Activated naive CD8-positive, alpha-beta T cell (primary cell): ENCODE results near the gene MGAT4C.

ENCODE experiments used
- H3K27ac Mint-ChIP-seq: one replicate; pipeline ENCODE4 v1.8.0; 2021; ENCODE audit warnings: mixed read lengths
- H3K27me3 Mint-ChIP-seq: one replicate; pipeline ENCODE4 v1.8.0; 2021; ENCODE audit warnings: mixed read lengths
- H3K36me3 Mint-ChIP-seq: one replicate; pipeline ENCODE4 v1.8.0; 2021; ENCODE audit warnings: mixed read lengths
- H3K4me1 Mint-ChIP-seq: one replicate; pipeline ENCODE4 v1.8.0; 2021; ENCODE audit warnings: low read depth, mixed read lengths
- H3K4me3 Mint-ChIP-seq: one replicate; pipeline ENCODE4 v1.8.0; 2021; ENCODE audit warnings: mild to moderate bottlenecking, mixed read lengths
- H3K9me3 Mint-ChIP-seq: one replicate; pipeline ENCODE4 v1.8.0; 2021; ENCODE audit warnings: low read depth, mixed read lengths

The MGAT4C gene

GRCh38 chr12:86015026-86015425 is 241.2 kb downstream of the MGAT4C start:
- H3K4me1 Mint-ChIP-seq = no peaks in the 10 kb centered on the region
- no peak overlapping the region for H3K4me3 Mint-ChIP-seq
- H3K27me3 Mint-ChIP-seq = no peaks in the 10 kb centered on the region
- H3K36me3 Mint-ChIP-seq = no peaks in the 10 kb centered on the region
- no peaks in the 10 kb centered on the region for H3K9me3 Mint-ChIP-seq
- H3K27ac Mint-ChIP-seq = no peak overlapping the region

GRCh38 chr12:86006727-86007126 is 249.5 kb downstream of the MGAT4C start:
- Mint-ChIP-seq H3K4me1 (no peaks in the 10 kb centered on the region), H3K27me3 (no peaks in the 10 kb centered on the region), H3K27ac (no peak overlapping the region), H3K9me3 (no peaks in the 10 kb centered on the region), H3K4me3 (no peak overlapping the region), H3K36me3 (no peaks in the 10 kb centered on the region)

GRCh38 chr12:85998074-85998473 is 258.1 kb downstream of the MGAT4C start:
- Mint-ChIP-seq H3K36me3 (no peaks in the 10 kb centered on the region), H3K9me3 (peaks cover 16% of the 10 kb centered on the region)

GRCh38 chr12:85996280-85996679 is 259.9 kb downstream of the MGAT4C start:
- peaks cover 16% of the 10 kb centered on the region for H3K9me3 Mint-ChIP-seq
- H3K27me3 Mint-ChIP-seq = no peaks in the 10 kb centered on the region
- no peak overlapping the region for H3K27ac Mint-ChIP-seq

More at GRCh38 chr12:85998074-85998473, 258.1 kb downstream of the MGAT4C start:
- Mint-ChIP-seq H3K27me3 (no peaks in the 10 kb centered on the region), H3K27ac (no peak overlapping the region), H3K4me1 (no peaks in the 10 kb centered on the region), H3K4me3 (no peak overlapping the region)

GRCh38 chr12:85993746-85994145 is 262.4 kb downstream of the MGAT4C start:
- H3K9me3 Mint-ChIP-seq = peaks cover 11% of the 10 kb centered on the region

More at GRCh38 chr12:85996280-85996679, 259.9 kb downstream of the MGAT4C start:
- Mint-ChIP-seq H3K4me3 (no peak overlapping the region), H3K4me1 (no peaks in the 10 kb centered on the region), H3K36me3 (no peaks in the 10 kb centered on the region)

DNA sequence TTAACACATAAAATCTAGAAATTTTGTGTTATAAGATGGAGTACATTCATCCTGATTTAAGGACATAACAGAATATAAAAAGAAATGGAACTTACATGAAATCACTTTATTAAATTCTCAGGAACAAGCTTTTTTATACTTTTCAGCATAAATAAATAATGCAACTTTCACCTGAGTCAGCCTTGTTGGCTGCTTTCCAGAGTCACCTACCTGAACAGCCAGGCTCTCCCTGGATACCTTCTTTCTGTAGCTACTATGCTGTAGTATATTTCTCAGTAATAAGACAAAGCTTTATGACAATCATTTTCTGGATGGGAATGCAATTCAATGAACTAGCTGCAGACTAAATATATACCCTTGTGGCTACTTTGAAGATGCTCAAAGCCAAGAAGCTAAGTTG is 270.2 kb downstream of the MGAT4C start:
- H3K4me1 Mint-ChIP-seq = no peaks in the 10 kb centered on the region
- no peak overlapping the region for H3K4me3 Mint-ChIP-seq
- peaks cover 6% of the 10 kb centered on the region for H3K9me3 Mint-ChIP-seq
- H3K27me3 Mint-ChIP-seq = no peaks in the 10 kb centered on the region
- no peaks in the 10 kb centered on the region for H3K36me3 Mint-ChIP-seq
- no peak overlapping the region for H3K27ac Mint-ChIP-seq

More at GRCh38 chr12:85993746-85994145, 262.4 kb downstream of the MGAT4C start:
- no peaks in the 10 kb centered on the region for H3K36me3 Mint-ChIP-seq
- no peaks in the 10 kb centered on the region for H3K4me1 Mint-ChIP-seq
- H3K4me3 Mint-ChIP-seq = no peak overlapping the region
- H3K27ac Mint-ChIP-seq = no peak overlapping the region
- no peaks in the 10 kb centered on the region for H3K27me3 Mint-ChIP-seq

- H3K4me1 Mint-ChIP-seq = no peaks in the 10 kb centered on the region
- no peaks in the 10 kb centered on the region for H3K36me3 Mint-ChIP-seq
- peaks cover 6% of the 10 kb centered on the region for H3K9me3 Mint-ChIP-seq
- H3K4me3 Mint-ChIP-seq = no peak overlapping the region
- no peak overlapping the region for H3K27ac Mint-ChIP-seq
- no peaks in the 10 kb centered on the region for H3K27me3 Mint-ChIP-seq
These were observed 272.6 kb downstream of the MGAT4C start for GRCh38 chr12:85983601-85984000.

DNA sequence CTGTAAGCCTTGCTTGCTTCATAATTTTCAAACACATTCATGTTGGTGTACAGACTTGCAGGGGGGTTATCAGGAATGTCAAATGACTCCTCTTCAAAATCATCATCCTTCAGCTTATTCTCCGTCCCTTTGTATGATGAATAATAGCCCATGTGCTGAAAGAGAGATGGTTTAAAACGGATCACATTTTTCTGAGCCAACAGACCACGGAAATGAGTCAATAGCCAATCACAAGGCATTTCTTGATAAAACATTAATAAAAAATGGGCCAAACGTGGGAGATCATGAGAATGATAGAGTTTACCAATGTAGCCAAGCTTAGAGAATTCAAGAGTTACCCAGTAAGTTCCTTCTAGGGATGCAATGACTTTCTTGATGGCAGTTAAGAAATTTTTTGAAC is 276.6 kb downstream of the MGAT4C start:
- no peaks in the 10 kb centered on the region for H3K36me3 Mint-ChIP-seq
- no peaks in the 10 kb centered on the region for H3K4me1 Mint-ChIP-seq
- no peaks in the 10 kb centered on the region for H3K27me3 Mint-ChIP-seq
- no peaks in the 10 kb centered on the region for H3K9me3 Mint-ChIP-seq
- H3K4me3 Mint-ChIP-seq = no peak overlapping the region
- no peak overlapping the region for H3K27ac Mint-ChIP-seq

DNA sequence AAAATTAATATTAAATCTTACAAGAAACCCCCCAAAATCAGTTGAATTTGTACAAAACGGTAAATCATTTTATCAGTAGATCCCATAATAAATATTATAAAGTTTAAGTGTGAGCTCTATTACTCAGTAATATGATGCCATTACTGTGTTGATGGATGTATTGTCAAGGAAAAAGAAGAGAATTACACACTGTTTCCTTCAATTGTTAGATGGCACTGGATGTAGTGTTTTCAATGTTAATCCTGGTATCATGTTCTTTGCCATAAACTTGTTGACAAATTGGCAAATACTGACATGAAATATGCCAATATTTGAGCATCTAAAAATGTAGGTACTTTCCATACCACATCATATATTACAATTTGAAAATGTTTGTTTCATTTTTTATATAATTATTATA is 280.5 kb downstream of the MGAT4C start:
- Mint-ChIP-seq H3K27me3 (no peaks in the 10 kb centered on the region), H3K9me3 (no peaks in the 10 kb centered on the region), H3K4me1 (no peaks in the 10 kb centered on the region), H3K36me3 (no peaks in the 10 kb centered on the region), H3K4me3 (no peak overlapping the region), H3K27ac (no peak overlapping the region)

- Mint-ChIP-seq H3K4me1 (no peaks in the 10 kb centered on the region), H3K27me3 (no peaks in the 10 kb centered on the region)
These were observed 284.4 kb downstream of the MGAT4C start for GRCh38 chr12:85971800-85972199.

DNA sequence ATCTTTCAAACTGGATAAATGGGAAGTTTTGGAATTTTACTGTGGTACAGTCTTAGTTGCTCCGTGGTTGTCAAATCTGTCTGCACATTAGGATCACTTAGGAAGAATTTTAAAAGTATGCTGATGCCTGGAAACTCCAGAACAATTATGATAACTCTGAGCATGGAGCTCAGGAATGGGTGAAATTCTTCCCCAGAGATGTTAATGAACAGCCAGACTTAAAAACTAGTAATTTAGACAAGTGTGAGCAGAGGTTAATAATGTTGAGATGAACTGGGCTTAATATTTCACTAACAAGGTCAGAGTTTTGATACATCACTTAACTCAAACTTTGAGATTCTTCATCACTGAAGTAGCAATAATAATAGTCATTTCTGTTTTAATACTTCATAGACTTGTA is 287.6 kb downstream of the MGAT4C start:
- no peak overlapping the region for H3K27ac Mint-ChIP-seq
- no peaks in the 10 kb centered on the region for H3K9me3 Mint-ChIP-seq
- no peaks in the 10 kb centered on the region for H3K36me3 Mint-ChIP-seq
- no peaks in the 10 kb centered on the region for H3K27me3 Mint-ChIP-seq
- H3K4me3 Mint-ChIP-seq = no peak overlapping the region
- no peaks in the 10 kb centered on the region for H3K4me1 Mint-ChIP-seq

More at GRCh38 chr12:85971800-85972199, 284.4 kb downstream of the MGAT4C start:
- Mint-ChIP-seq H3K36me3 (no peaks in the 10 kb centered on the region), H3K27ac (no peak overlapping the region), H3K4me3 (no peak overlapping the region), H3K9me3 (no peaks in the 10 kb centered on the region)

GRCh38 chr12:85963326-85963725 is 292.9 kb downstream of the MGAT4C start:
- Mint-ChIP-seq H3K27ac (no peak overlapping the region), H3K36me3 (no peaks in the 10 kb centered on the region), H3K4me3 (no peak overlapping the region), H3K9me3 (no peaks in the 10 kb centered on the region), H3K27me3 (no peaks in the 10 kb centered on the region), H3K4me1 (no peaks in the 10 kb centered on the region)

- Mint-ChIP-seq H3K4me3 (no peak overlapping the region), H3K27me3 (no peaks in the 10 kb centered on the region), H3K9me3 (no peaks in the 10 kb centered on the region), H3K36me3 (no peaks in the 10 kb centered on the region), H3K4me1 (no peaks in the 10 kb centered on the region), H3K27ac (no peak overlapping the region)
These were observed 300.1 kb downstream of the MGAT4C start for GRCh38 chr12:85956081-85956480.

DNA sequence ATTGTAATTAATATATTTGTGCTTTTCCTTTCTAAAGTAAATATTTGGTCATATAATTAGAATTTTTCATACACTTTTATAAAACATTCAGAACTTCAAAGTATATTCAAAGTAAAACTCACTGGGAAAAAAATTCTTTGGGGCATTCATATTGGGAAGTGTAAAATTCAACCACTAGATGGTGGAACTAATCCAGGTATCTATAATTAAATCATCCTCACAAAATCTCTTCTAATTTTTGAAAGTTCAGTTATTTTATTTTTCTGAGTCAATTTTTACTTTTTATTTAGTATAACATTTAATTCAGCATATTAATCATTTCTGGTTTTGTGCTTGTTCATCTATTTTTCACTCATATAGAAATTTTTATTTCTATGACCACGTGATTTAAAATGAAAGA is 301.1 kb downstream of the MGAT4C start:
- Mint-ChIP-seq H3K4me1 (no peaks in the 10 kb centered on the region), H3K27me3 (no peaks in the 10 kb centered on the region), H3K36me3 (no peaks in the 10 kb centered on the region), H3K9me3 (no peaks in the 10 kb centered on the region), H3K4me3 (no peak overlapping the region), H3K27ac (no peak overlapping the region)

DNA sequence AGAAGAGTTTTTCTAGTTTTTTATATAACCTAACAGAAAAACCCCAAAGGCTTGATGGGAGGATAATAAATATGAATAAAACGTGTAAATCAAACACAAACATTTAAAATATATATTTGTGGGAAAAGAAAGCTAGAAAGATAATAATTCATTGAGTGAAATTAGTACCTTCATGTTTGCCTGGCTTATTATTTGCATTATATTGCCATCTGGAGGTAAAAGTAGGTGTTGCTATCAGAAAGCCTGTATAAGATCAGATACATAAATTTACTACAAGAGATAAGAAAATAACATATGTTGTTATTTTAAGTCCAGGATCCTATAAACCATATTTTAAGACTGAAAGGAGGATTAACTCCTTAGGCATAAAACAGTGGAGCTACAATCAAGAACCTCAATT is 304.4 kb downstream of the MGAT4C start:
- no peaks in the 10 kb centered on the region for H3K36me3 Mint-ChIP-seq
- peaks cover 4% of the 10 kb centered on the region for H3K9me3 Mint-ChIP-seq
- no peak overlapping the region for H3K27ac Mint-ChIP-seq

DNA sequence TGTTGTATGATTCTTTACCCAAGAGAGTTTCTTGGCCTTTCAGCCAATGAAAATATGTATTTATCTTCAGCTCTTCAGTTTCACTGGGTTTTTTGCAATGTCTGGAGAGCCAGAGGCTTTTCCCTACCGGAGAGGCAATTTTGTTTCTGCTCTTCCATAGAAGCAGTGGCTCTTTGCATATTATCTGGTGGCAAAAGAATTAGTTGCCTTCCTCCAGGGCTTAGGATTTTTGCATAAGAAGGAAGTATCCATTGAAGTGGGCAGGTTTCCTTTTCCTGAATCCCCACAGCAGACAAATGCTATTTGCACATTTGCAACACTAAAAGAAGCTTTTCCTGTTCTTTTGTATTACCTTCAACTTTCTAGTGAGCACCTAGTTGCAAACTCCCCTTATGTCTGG is 306.9 kb downstream of the MGAT4C start:
- Mint-ChIP-seq H3K27me3 (no peaks in the 10 kb centered on the region), H3K4me1 (no peaks in the 10 kb centered on the region), H3K36me3 (no peaks in the 10 kb centered on the region), H3K9me3 (peaks cover 4% of the 10 kb centered on the region), H3K27ac (no peak overlapping the region), H3K4me3 (no peak overlapping the region)

More for the DNA sequence above, 304.4 kb downstream of the MGAT4C start:
- H3K27me3 Mint-ChIP-seq = no peaks in the 10 kb centered on the region
- no peaks in the 10 kb centered on the region for H3K4me1 Mint-ChIP-seq
- no peak overlapping the region for H3K4me3 Mint-ChIP-seq
